NB4 (cell line): ENCODE data around the gene IER3.

Source experiments
- DNase-seq: peaks from one replicate; pipeline ENCODE4 v3.0.0; 2010; ENCODE audit warnings: low read depth
- H3K4me3 ChIP-seq: one replicate; pipeline ENCODE4 v1.5.1; 2011; ENCODE audit warnings: mild to moderate bottlenecking, low read depth, low read length, moderate library complexity
- MYC ChIP-seq: IDR thresholded peaks from 2 replicates; pipeline ENCODE4 v1.6.1; 2011; ENCODE audit warnings: low read depth, low read length
- POLR2A ChIP-seq: IDR thresholded peaks from 2 replicates; pipeline ENCODE4 v1.6.1; 2011; ENCODE audit warnings: mild to moderate bottlenecking; ENCODE audit not compliant: insufficient read length; ENCODE audit errors: extremely low read depth
- TF ChIP-seq, protein P1 (sequence below): IDR thresholded peaks from one replicate; pipeline ENCODE4 v1.5.1; 2012; ENCODE audit warnings: low read depth, low read length
- TF ChIP-seq, protein P2 (sequence below): IDR thresholded peaks from 2 replicates; pipeline ENCODE4 v1.6.1; 2011; ENCODE audit warnings: low read depth, low read length

Gene IER3

DNA sequence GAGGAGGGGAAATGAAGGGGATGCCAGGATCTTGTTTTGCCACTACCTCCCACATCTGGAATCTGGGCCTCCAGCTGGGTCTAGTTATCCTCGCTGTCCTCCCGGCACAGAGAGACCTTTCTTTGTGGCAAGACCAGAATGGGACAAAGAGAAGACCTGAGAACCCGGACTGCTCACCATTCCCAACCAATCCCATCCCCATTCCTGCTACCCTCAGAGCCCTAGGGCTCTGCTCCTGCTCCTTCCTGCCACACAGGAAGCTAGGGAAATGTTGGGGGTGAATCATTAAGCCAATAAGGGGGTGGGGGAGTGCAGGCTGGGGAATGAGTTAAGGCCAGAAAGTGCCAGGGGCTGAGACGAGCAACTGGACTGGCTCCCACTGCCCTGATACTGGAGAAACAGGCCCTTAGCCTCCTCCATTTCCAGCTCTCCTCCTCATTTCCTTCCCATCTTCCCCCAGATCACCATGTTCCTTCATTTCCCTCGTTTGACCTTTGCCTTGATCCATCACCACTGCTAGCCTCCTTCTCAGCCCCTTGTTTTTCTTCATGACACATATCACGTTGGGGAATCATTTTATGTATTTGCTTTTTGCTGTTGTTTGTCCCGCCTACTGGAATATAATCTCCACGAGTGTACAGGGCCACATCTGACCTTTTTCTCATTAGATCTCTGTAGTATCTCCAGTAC, 4.6 kb upstream of the IER3 start:
- H3K4me3 ChIP-seq, result no peak overlapping the region
- TF ChIP-seq POLR2A (no peak), MYC (no peak)
- TF ChIP-seq, protein P1, sequence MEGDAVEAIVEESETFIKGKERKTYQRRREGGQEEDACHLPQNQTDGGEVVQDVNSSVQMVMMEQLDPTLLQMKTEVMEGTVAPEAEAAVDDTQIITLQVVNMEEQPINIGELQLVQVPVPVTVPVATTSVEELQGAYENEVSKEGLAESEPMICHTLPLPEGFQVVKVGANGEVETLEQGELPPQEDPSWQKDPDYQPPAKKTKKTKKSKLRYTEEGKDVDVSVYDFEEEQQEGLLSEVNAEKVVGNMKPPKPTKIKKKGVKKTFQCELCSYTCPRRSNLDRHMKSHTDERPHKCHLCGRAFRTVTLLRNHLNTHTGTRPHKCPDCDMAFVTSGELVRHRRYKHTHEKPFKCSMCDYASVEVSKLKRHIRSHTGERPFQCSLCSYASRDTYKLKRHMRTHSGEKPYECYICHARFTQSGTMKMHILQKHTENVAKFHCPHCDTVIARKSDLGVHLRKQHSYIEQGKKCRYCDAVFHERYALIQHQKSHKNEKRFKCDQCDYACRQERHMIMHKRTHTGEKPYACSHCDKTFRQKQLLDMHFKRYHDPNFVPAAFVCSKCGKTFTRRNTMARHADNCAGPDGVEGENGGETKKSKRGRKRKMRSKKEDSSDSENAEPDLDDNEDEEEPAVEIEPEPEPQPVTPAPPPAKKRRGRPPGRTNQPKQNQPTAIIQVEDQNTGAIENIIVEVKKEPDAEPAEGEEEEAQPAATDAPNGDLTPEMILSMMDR, result no peak
- TF ChIP-seq, protein P2, sequence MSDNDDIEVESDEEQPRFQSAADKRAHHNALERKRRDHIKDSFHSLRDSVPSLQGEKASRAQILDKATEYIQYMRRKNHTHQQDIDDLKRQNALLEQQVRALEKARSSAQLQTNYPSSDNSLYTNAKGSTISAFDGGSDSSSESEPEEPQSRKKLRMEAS, result no peak
- no peak for DNase-seq

DNA sequence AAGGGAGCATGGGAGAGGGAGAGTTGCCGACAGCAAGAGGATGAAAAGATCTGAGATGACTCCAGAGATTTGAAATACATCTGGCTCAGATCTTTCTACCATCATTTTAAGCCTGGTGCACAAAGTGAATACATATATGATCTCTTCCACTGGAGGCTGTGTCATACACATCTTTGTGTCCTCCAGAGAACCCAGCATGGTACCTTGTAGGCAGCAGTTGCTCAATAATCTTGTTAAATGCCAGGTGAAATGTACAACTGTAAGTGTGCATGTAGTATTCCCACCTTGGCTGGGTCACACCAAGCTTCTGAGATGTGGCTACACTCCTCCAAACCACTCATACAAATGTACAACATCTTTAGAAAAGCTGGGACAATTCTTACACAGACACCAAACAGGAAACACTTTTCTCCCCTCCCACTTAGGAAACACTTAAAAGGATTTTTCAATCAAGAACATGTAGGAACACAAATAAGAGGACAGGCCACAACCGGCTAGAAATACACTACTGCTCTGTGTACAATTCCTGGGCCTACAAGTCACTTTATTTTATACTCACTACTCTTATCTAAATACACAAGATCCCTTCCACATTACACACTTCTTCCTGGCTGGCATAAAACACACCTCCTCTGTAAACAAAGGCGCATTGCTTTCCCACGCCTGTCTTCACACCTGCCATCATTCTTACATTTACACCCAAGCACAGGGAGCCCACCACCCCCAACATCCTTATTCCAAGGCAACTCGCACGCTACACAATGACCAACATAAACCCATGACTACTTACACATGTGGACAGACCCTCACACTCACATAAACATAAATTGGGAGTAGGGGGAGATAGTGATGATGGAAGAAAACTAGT, 3.8 kb upstream of the IER3 start:
- no peak for DNase-seq
- no peak overlapping the region for H3K4me3 ChIP-seq
- TF ChIP-seq POLR2A, result no peak

DNA sequence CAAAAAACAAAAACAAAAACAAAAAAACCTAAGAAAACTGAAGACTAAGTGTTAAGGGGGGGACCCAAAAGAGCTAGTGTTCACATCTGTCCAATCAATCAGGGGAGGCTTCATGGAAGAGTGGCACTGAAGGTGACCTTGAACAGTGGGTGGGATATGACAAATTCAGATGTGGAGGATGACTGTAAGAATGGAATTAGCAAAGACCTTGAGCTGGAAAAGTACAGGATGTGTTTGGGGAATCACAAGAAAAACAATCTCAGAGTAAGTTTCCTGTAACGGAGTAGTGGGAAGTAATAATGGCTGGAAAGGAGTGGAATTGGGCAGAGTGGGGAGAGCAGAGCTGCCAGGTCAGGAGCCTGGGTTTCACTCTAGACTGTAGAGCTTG, 2.9 kb upstream of the IER3 start:
- TF ChIP-seq MYC (no peak), POLR2A (no peak)
- TF ChIP-seq, protein P1, result no peak
- TF ChIP-seq, protein P2, result no peak
- DNase-seq, result no peak

DNA sequence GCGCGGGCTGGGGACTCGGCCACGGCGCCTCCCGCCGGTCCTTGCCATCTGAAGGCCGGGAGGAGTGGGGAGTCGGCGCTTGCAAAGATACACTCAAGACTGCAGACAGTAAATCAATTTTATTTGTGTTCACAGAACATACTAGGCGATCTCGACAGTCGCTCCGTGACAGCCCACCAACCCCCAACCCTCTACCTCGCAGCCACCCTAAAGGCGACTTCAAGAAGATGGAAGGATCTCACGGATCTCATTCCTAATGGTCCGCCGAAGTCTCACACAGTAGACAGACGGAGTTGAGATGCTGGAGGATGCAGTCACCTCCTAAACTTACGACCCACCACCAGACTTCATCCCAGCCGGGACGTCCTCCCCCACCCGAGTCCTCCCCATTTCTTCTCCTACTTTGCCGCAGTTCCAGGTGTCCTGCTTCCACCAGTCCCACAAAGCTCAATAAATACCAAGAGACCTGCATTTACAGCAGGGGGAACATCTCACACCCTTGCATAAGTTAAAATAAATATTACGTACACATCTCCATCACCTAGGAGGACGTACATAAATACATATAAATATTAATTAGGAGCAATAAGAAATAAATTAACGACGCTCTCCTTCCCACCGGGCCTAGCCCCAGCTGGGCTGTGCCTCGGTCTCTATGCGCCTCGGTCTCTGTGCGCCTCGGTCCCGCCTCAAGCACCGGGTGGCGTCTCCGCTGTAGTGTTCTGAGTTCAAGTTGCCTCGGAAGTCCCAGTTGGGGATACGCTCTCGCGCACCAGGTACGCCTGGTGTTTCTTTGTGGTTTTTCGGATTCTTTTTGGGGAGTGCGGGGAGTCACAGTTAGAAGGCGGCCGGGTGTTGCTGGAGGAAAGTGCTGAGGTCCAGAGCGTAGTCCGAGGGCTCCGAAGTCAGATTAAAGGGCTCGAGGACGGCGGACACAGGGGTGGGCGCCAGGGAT, 971 bp downstream of the IER3 start:
- peak overlapping the region; percentile 45 for H3K4me3 ChIP-seq
- peak; percentile 35 for DNase-seq
- TF ChIP-seq, protein P2, result no peak
- TF ChIP-seq MYC (no peak), POLR2A (no peak)
- TF ChIP-seq, protein P1, result no peak

More for the DNA sequence above, 2.9 kb upstream of the IER3 start:
- no peak overlapping the region for H3K4me3 ChIP-seq

DNA sequence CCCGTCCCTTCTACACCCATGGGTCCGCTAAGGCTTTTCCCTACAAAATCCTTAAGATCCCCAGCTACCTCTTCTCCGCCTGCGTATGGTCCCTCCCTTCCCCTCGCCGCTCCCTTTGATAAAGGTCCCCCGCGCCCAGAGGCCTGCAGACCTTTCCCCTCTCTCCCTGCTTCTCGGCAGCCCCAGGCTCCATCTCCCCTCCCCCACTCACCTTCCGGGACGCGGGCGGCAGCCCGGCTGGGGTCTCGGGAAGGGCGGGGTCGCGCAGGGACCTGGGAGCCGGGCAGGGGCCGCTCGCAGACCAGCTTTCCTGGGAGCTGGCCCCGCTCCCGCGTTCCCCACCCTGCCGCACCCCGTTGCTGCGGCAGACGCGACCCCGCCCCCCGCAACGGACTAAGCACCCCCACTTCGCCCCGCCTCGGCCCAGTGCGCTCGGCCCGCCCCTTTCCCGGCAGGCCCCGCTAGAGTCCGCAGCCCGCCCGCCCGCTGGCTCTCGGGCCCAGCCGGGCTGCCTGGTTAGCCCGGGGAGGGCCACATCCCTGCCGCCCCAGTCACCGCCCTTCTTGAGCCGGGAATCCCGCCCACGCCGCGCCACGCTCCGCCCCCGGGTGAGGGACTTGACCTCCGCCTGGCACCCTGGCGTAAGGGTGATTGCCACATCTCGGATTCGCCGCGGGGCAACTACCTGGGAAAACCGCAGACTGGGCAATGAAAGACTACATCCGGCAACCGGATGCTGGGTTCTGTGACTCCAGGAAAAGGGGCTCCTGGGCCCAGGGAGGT, 1.8 kb downstream of the IER3 start, which contains the start of gene FLOT1:
Gene FLOT1, minus strand, starts transcription at position 372 of the 783 bp plus-strand sequence. CDS start 498 bp downstream, outside the sequence.
- TF ChIP-seq, protein P1, result no peak
- TF ChIP-seq, protein P2, result peak; percentile 58
- TF ChIP-seq MYC, result peak; percentile 19; the same call in 1 of the 2 replicates
- H3K4me3 ChIP-seq, result peak within 1 kb of the TSS; percentile 86
- peak; percentile 100 for DNase-seq
